RCC 7860 (cell line): ENCODE measurements around the gene CFC1.
"Not testable (repeated sequence)": the region's sequence is repeated elsewhere in the genome, so short reads cannot be mapped to it uniquely, and the experiment has no call there.

Source experiments
- DNase-seq: peaks from one replicate; pipeline ENCODE4 v3.0.0-alpha.2; 2015; ENCODE audit warnings: low spot score
- FAIRE-seq: peaks from 2 replicates; lab custom pipeline; 2012; peaks lifted over from hg19 to GRCh38; lab: Jason Lieb, UNC

The CFC1 gene

DNA sequence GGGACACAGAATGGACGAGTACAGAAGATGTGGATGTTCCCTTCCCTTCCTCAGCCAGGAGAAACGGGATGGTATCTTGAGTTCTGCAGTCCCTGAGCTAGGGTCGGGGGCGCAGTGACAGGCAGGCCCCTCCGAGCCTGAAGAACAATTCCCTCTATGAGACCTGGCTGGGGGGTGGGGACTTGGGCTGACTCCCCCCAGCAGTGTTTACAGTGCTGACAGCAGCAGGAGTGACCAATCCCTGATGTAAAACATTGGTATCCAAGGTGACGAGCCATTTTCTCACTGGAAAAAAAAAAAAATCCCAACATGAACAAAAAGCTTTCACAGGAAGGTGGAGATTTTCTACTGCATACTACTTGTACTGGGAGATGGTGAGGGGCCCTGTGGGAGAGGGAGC lies at the start of gene CFC1:
TSS of gene CFC1 (minus strand) at position 183 of the 400 bp plus-strand sequence. CDS start 288 bp downstream, outside the sequence.
- not testable (repeated sequence) for DNase-seq, FAIRE-seq

GRCh38 chr2:130641688-130642087 lies 42.3 kb upstream of the CFC1 start:
- not testable (repeated sequence) for DNase-seq, FAIRE-seq

GRCh38 chr2:130638973-130639372 lies 39.6 kb upstream of the CFC1 start:
- DNase-seq, FAIRE-seq: not testable (repeated sequence)

DNA sequence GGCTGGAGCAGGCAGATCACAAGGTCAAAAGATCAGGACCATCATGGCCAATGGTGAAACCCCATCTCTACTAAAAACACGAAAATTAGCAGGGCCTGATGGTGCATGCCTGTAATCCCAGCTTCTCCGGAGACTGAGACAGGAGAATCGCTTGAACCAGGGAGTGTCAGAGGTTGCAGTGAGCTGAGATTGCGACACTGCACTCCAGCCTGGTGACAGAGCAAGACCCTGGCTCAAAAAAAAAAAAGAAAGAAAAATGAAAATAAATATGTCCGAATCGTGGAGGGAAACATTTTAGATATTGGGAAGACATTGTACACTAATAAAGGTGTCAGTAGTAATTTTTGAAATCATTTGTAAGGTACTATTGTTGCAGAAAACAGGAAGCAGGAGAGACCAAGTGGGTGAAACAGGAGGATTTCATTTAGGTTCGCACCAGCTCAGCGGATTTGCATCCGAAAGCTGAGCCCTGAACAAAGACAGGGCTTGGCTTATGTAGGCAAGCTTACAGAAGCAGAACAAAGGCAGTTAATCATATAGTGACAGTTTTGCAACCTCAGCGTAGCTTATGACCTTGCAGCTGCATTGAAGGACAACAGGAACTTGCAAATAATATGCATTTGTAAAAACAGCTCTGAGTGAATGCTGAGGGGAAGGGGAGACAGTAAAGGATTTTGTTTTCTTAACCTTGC lies 29.6 kb upstream of the CFC1 start:
- DNase-seq, FAIRE-seq: not testable (repeated sequence)

GRCh38 chr2:130611140-130611539 lies 11.8 kb upstream of the CFC1 start, which contains the start of gene POTEJ:
Gene POTEJ, plus strand, starts transcription at chr2:130611440. Its CDS starts 93 bp downstream, at chr2:130611533.
- DNase-seq, FAIRE-seq: not testable (repeated sequence)

DNA sequence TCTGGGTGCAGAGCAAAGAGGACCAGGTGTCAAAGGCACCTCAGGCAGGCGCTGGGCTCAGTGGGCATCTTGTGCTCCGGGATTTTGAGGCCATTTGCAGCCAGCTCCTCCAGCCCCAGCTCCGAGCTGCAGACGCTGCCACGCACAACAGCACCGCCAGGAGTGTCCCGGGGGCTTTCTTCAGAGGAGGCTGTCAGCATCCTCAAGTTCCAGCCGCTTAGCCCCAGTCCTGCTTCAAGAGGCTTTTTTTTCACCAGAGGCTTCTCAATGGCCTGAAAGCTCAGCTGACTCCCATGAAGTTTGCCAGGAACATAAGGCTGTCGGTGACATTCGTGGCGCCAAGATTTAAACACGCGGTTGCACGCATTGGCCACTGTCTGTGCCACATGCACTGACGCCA lies 11.1 kb upstream of the CFC1 start:
- not testable (repeated sequence) for FAIRE-seq

GRCh38 chr2:130609002-130609920 lies 9.9 kb upstream of the CFC1 start:
- DNase-seq, FAIRE-seq: not testable (repeated sequence)

More for the DNA sequence above, 11.1 kb upstream of the CFC1 start:
- not testable (repeated sequence) for DNase-seq

- not testable (repeated sequence) for FAIRE-seq, DNase-seq
These were observed 9.1 kb upstream of the CFC1 start for GRCh38 chr2:130608276-130609001.

- not testable (repeated sequence) for FAIRE-seq
These were observed 2.4 kb upstream of the CFC1 start for GRCh38 chr2:130601648-130602302.

DNA sequence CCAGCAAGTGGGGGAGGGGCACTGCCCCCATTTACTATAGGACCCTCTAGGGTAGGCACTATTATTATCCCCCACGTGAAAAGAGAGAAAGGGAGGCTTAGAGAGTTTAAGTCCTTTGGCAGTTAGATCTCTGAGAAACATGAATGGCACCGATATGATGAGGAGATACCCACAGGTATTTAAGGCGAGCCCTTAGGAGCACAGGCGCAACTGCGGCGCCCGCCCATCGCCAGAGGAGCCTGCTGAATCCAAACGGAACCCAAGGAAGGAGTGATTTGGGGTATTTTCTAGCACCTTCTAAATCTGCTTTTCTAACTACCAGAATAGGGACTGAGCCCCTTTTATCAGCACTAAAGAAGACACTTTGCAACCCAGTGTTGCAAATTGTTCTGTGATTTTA lies 551 bp upstream of the CFC1 start:
- not testable (repeated sequence) for DNase-seq, FAIRE-seq

More at GRCh38 chr2:130601648-130602302, 2.4 kb upstream of the CFC1 start:
- not testable (repeated sequence) for DNase-seq

- FAIRE-seq, DNase-seq: not testable (repeated sequence)
These were observed 912 bp downstream of the CFC1 start for GRCh38 chr2:130598463-130598862.

GRCh38 chr2:130597994-130598393 lies 1.4 kb downstream of the CFC1 start:
- not testable (repeated sequence) for FAIRE-seq, DNase-seq

- not testable (repeated sequence) for DNase-seq, FAIRE-seq
These were observed 2.6 kb downstream of the CFC1 start for GRCh38 chr2:130596757-130597156.

- FAIRE-seq, result not testable (repeated sequence)
These were observed 5.4 kb downstream of the CFC1 start for GRCh38 chr2:130594011-130594410.

GRCh38 chr2:130592791-130593414 lies 6.5 kb downstream of the CFC1 start:
- not testable (repeated sequence) for DNase-seq, FAIRE-seq

More at GRCh38 chr2:130594011-130594410, 5.4 kb downstream of the CFC1 start:
- DNase-seq, result not testable (repeated sequence)

GRCh38 chr2:130590842-130591359 lies 8.5 kb downstream of the CFC1 start:
- not testable (repeated sequence) for FAIRE-seq, DNase-seq

- not testable (repeated sequence) for DNase-seq, FAIRE-seq
These were observed 9.1 kb downstream of the CFC1 start for GRCh38 chr2:130590170-130590841.

DNA sequence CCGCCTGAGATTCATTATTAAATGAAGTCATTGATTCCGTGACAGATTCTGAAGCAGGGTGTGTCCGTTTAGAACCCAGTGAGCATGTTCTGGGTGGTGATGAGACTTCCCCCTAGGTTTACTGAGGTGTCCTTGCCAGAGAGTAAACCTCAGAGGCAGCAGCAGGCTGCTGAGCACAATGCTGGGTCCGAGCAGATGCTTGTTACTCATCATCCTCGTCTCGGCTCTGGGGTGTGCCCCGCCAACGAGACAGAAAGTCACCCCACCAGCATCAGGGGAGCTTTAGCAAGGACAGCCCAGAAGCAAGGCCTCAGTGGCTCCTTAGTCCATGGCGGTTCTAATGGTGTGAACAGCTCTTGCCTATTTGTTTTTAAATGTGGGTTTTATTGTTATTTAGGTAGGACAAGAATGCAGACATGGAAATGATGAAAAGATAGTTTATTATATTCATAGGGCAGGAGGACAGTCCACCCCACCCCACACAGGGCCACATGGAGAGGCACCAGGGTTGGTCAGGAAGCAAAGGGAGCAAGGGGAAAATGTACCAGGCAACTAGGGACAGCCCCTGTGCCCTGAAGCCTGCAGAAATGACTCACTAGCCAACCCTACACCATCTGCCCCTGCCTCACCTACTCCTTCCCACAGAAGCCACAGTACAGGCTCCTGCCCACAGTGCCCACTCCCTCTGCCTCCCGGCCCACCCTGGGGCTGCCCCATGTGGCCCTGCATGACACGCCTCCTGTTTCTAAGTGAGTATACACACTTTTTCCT lies 10.5 kb downstream of the CFC1 start:
- not testable (repeated sequence) for FAIRE-seq, DNase-seq
